Keratinocyte (primary cell): Measurements from ENCODE around the gene SLC13A3.

ENCODE experiments used
- CTCF ChIP-seq, 3 experiments: IDR thresholded peaks in 1 of 3; conservative IDR thresholded peaks in 1 of 3; optimal IDR thresholded peaks in 1 of 3; 2 replicates in 2 of 3; 3 replicates in 1 of 3; pipeline versions ENCODE3 to v1.5.1; 2011; ENCODE audit warnings: low read length in 3 of 3, mild to moderate bottlenecking in 3 of 3, moderate library complexity in 2 of 3, control low read depth in 1 of 3, inconsistent platforms in 1 of 3; ENCODE audit not compliant: insufficient read depth in 2 of 3; ENCODE audit errors: extremely low read depth in 1 of 3
- EZH2 ChIP-seq: IDR thresholded peaks from one replicate; pipeline ENCODE4 v1.6.1; 2012; ENCODE audit warnings: inconsistent platforms, mild to moderate bottlenecking, low read length, moderate library complexity

- TF ChIP-seq CTCF (optimal IDR thresholded peaks at IDR 0.05 in 1 of 3, IDR thresholded peaks at IDR 0.05 in 1 of 3, conservative IDR thresholded peaks at IDR 0.05 in 1 of 3; ENCODE audit: extremely low read depth in 1 of 3, insufficient read depth in 2 of 3, low read length in 3 of 3): peak; percentile 71 to 88 (median 87)
- TF ChIP-seq EZH2: no peak
Observed at GRCh38 chr20:46681032-46681854, 30.0 kb upstream of the SLC13A3 start.
